IPS-20b (cell line): ENCODE measurements around the gene FAU.
A peak's percentile ranks its signal among the peaks of the same experiment; 100 is the strongest.

Source experiments
- H3K27ac ChIP-seq: one replicate; pipeline ENCODE4 v1.5.1; 2013; ENCODE audit warnings: low read length
- H3K27me3 ChIP-seq: 2 replicates; pipeline ENCODE4 v1.6.1; 2013; ENCODE audit warnings: mild to moderate bottlenecking, low read length, inconsistent platforms; ENCODE audit not compliant: insufficient read depth
- H3K36me3 ChIP-seq: 2 replicates; pipeline ENCODE4 v1.6.1; 2013; ENCODE audit warnings: low read depth, mild to moderate bottlenecking, inconsistent platforms, low read length, moderate library complexity; ENCODE audit not compliant: insufficient read depth
- H3K4me1 ChIP-seq: 2 replicates; pipeline ENCODE4 v1.6.1; 2013; ENCODE audit warnings: mild to moderate bottlenecking, control low read depth, inconsistent platforms, low read length, moderate library complexity; ENCODE audit not compliant: insufficient read depth
- H3K4me3 ChIP-seq: 2 replicates; pipeline ENCODE4 v1.5.1; 2013; ENCODE audit warnings: mild to moderate bottlenecking, low read length, inconsistent platforms
- H3K9ac ChIP-seq: 2 replicates; pipeline ENCODE4 v1.6.1; 2013; ENCODE audit warnings: low read depth, mild to moderate bottlenecking, inconsistent platforms, low read length, moderate library complexity
- H3K9me3 ChIP-seq: 2 replicates; pipeline ENCODE4 v1.6.1; 2013; ENCODE audit warnings: mild to moderate bottlenecking, low read depth, low read length, inconsistent platforms; ENCODE audit not compliant: insufficient read depth

Gene FAU

GRCh38 chr11:65109231-65110198, 12.4 kb downstream of the FAU start:
- Histone ChIP-seq H3K4me3 (no peak overlapping the region), H3K9ac (no peak overlapping the region), H3K27me3 (no peaks in the 10 kb centered on the region), H3K27ac (no peak overlapping the region), H3K36me3 (peaks cover 14% of the 10 kb centered on the region), H3K4me1 (peaks cover 5% of the 10 kb centered on the region; the same call in 1 of the 2 replicates), H3K9me3 (no peaks in the 10 kb centered on the region)

- H3K4me1 ChIP-seq = peaks cover 5% of the 10 kb centered on the region; the same call in 1 of the 2 replicates
- peaks cover 19% of the 10 kb centered on the region for H3K36me3 ChIP-seq
- no peaks in the 10 kb centered on the region for H3K27me3 ChIP-seq
- no peaks in the 10 kb centered on the region for H3K9me3 ChIP-seq
- H3K27ac ChIP-seq = no peak overlapping the region
- no peak overlapping the region for H3K4me3 ChIP-seq
- no peak overlapping the region for H3K9ac ChIP-seq
These were observed 13.3 kb downstream of the FAU start for GRCh38 chr11:65108469-65109123.

- Histone ChIP-seq H3K27me3 (no peaks in the 10 kb centered on the region), H3K9ac (no peak overlapping the region), H3K27ac (no peak overlapping the region), H3K36me3 (peaks cover 22% of the 10 kb centered on the region), H3K4me1 (no peaks in the 10 kb centered on the region), H3K4me3 (no peak overlapping the region), H3K9me3 (no peaks in the 10 kb centered on the region)
These were observed 14.0 kb downstream of the FAU start for GRCh38 chr11:65107751-65108468.

- H3K4me3 ChIP-seq = no peak overlapping the region
- no peaks in the 10 kb centered on the region for H3K9me3 ChIP-seq
- H3K9ac ChIP-seq = no peak overlapping the region
- peaks cover 23% of the 10 kb centered on the region for H3K36me3 ChIP-seq
- no peak overlapping the region for H3K27ac ChIP-seq
- H3K27me3 ChIP-seq = no peaks in the 10 kb centered on the region
- H3K4me1 ChIP-seq = no peaks in the 10 kb centered on the region
These were observed 14.9 kb downstream of the FAU start for GRCh38 chr11:65107078-65107477.

- Histone ChIP-seq H3K4me3 (no peak overlapping the region), H3K9me3 (no peaks in the 10 kb centered on the region), H3K4me1 (no peaks in the 10 kb centered on the region), H3K27ac (no peak overlapping the region), H3K36me3 (peaks cover 23% of the 10 kb centered on the region), H3K9ac (no peak overlapping the region), H3K27me3 (no peaks in the 10 kb centered on the region)
These were observed 17.3 kb downstream of the FAU start for GRCh38 chr11:65104628-65105027.

GRCh38 chr11:65103476-65103875, 18.5 kb downstream of the FAU start:
- Histone ChIP-seq H3K4me3 (no peak overlapping the region), H3K4me1 (no peaks in the 10 kb centered on the region), H3K27me3 (no peaks in the 10 kb centered on the region), H3K36me3 (peaks cover 24% of the 10 kb centered on the region), H3K9me3 (no peaks in the 10 kb centered on the region), H3K27ac (no peak overlapping the region), H3K9ac (no peak overlapping the region)

- H3K27ac ChIP-seq = no peak overlapping the region
- no peaks in the 10 kb centered on the region for H3K4me1 ChIP-seq
- H3K4me3 ChIP-seq = no peak overlapping the region
- no peak overlapping the region for H3K9ac ChIP-seq
- H3K27me3 ChIP-seq = no peaks in the 10 kb centered on the region
- H3K36me3 ChIP-seq = peaks cover 30% of the 10 kb centered on the region
- H3K9me3 ChIP-seq = no peaks in the 10 kb centered on the region
These were observed 19.5 kb downstream of the FAU start for GRCh38 chr11:65102142-65103095.

GRCh38 chr11:65100674-65101350, 21.1 kb downstream of the FAU start:
- no peak overlapping the region for H3K4me3 ChIP-seq
- H3K9me3 ChIP-seq = no peaks in the 10 kb centered on the region
- no peak overlapping the region for H3K9ac ChIP-seq
- H3K27ac ChIP-seq = no peak overlapping the region
- no peaks in the 10 kb centered on the region for H3K27me3 ChIP-seq
- H3K4me1 ChIP-seq = 0 out of 2 replicates have a peak, but pooled peaks cover 4% of the 10 kb centered on the region
- H3K36me3 ChIP-seq = peaks cover 27% of the 10 kb centered on the region

GRCh38 chr11:65096926-65097325, 25.0 kb downstream of the FAU start:
- Histone ChIP-seq H3K4me3 (peak overlapping the region; percentile 81), H3K27ac (no peak overlapping the region), H3K9ac (no peak overlapping the region; the same call in 1 of the 2 replicates)

GRCh38 chr11:65095974-65096806, 25.7 kb downstream of the FAU start, which contains the start of gene VPS51:
Gene VPS51, plus strand, starts transcription at chr11:65096214. Its CDS starts 37 bp downstream, at chr11:65096251.
- peak within 1 kb of the TSS; percentile 81 for H3K4me3 ChIP-seq
- H3K36me3 ChIP-seq = peaks cover 17% of the 10 kb centered on the region
- peak within 1 kb of the TSS; percentile 73 for H3K9ac ChIP-seq
- no peaks in the 10 kb centered on the region for H3K9me3 ChIP-seq
- no peak within 1 kb of the TSS for H3K27ac ChIP-seq
- H3K27me3 ChIP-seq = no peaks in the 10 kb centered on the region
- H3K4me1 ChIP-seq = 0 out of 2 replicates have a peak, but pooled peaks cover 4% of the 10 kb centered on the region

More at GRCh38 chr11:65096926-65097325, 25.0 kb downstream of the FAU start:
- Histone ChIP-seq H3K4me1 (0 out of 2 replicates have a peak, but pooled peaks cover 4% of the 10 kb centered on the region), H3K27me3 (no peaks in the 10 kb centered on the region), H3K36me3 (peaks cover 17% of the 10 kb centered on the region), H3K9me3 (no peaks in the 10 kb centered on the region)
